Smooth muscle cell (in vitro differentiated cells): ENCODE measurements around the gene SLC25A26. TPM values are rescaled to one million over a fixed set of nuclear protein-coding genes. Genes with fewer than 3 reads are reported as not detected.

Source experiments
- DNase-seq: peaks from one replicate; lab custom pipeline; 2025; ENCODE audit not compliant: unreplicated experiment; lab: John Stamatoyannopoulos, UW
- H2AFZ ChIP-seq: fragments of 200-600 bp; sonication (generic); 2 replicates; pipeline ENCODE4 v1.6.0; 2016; ENCODE audit warnings: antibody characterized with exemption, low read depth, mild to moderate bottlenecking
- H3F3A ChIP-seq: fragments of 200-600 bp; sonication (generic); 2 replicates; pipeline ENCODE4 v1.6.0; 2017; ENCODE audit warnings: antibody characterized with exemption, low read depth
- H3K27ac ChIP-seq: fragments of 200-600 bp; sonication (generic); 2 replicates; pipeline ENCODE4 v1.5.1; 2016; ENCODE audit warnings: low read depth, mild to moderate bottlenecking
- H3K27me3 ChIP-seq: fragments of 200-600 bp; sonication (generic); 2 replicates; pipeline ENCODE4 v1.6.1; 2016; ENCODE audit warnings: low read depth, mild to moderate bottlenecking
- H3K36me3 ChIP-seq: fragments of 200-600 bp; sonication (generic); 2 replicates; pipeline ENCODE4 v1.5.1; 2016; ENCODE audit warnings: low read depth
- H3K4me1 ChIP-seq: fragments of 200-600 bp; sonication (generic); 2 replicates; pipeline ENCODE4 v1.5.1; 2016; ENCODE audit warnings: low read depth
- H3K4me2 ChIP-seq: fragments of 200-600 bp; sonication (generic); 2 replicates; pipeline ENCODE4 v1.6.0; 2016; ENCODE audit warnings: mild to moderate bottlenecking
- H3K4me3 ChIP-seq: fragments of 200-600 bp; sonication (generic); 2 replicates; pipeline ENCODE4 v1.5.1; 2016; ENCODE audit warnings: mild to moderate bottlenecking
- H3K79me2 ChIP-seq: fragments of 200-600 bp; sonication (generic); 2 replicates; pipeline ENCODE4 v1.6.0; 2016; ENCODE audit warnings: low read depth, mild to moderate bottlenecking
- H3K9ac ChIP-seq: fragments of 200-600 bp; sonication (generic); 2 replicates; pipeline ENCODE4 v1.6.0; 2016; ENCODE audit warnings: low read depth
- H3K9me3 ChIP-seq: fragments of 200-600 bp; sonication (generic); replicated peaks from 2 replicates; pipeline ENCODE4 v1.5.1; 2016; ENCODE audit warnings: low read depth
- H4K20me1 ChIP-seq: fragments of 200-600 bp; sonication (generic); 2 replicates; pipeline ENCODE4 v1.6.0; 2016; ENCODE audit warnings: low read depth
- CTCF ChIP-seq: fragments of 200-600 bp; sonication (generic); IDR thresholded peaks from 2 replicates; pipeline ENCODE4 v1.5.1; 2017; ENCODE audit warnings: borderline replicate concordance, mild to moderate bottlenecking, antibody characterized with exemption; ENCODE audit not compliant: insufficient read depth, poor library complexity, severe bottlenecking
- WGBS: methylation state at CpG from one replicate; pipeline ENCODE4 v1.1.7; 2016; ENCODE audit warnings: low lambda C conversion rate; 5-methylcytosine and 5-hydroxymethylcytosine counted together
- polyA plus RNA-seq: library from polyadenylated mRNA; unstranded; fragments of >200 nt; fragmentation: Nextera tagmentation; extraction: Ambion mirVana; gene quantifications from 2 replicates; pipeline ENCODE4 v1.2.1, GENCODE V29; 2016
- total RNA-seq: library from RNA; depleted of rRNA; stranded (reverse); fragments of >200 nt; gene quantifications from 2 replicates; pipeline ENCODE4 v1.2.3, GENCODE V29; 2014

Gene SLC25A26
- total and polyA plus RNA-seq, 2 experiments from 2014 or later, result 8.9 to 18.9 TPM

DNA sequence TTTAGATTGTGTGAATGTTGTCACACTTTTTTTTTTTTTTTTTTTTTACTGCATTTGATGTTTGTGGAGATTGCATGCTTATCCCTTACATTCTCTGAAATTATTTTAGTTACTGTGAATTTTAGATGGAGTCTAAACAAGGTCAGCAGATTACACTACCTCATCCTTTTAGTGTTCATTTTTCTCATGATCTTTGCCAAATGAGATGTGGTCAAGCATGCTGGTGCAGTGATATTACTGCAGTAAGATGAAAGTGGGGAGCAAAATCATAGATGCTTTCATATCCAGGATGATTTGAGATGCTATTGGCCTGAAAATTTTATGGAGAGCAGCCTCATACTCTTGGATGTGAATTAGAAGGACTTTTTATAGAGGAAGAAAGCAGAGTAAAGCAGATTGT is 45.8 kb downstream of the SLC25A26 start:
- no peaks in the 10 kb centered on the region for H3K79me2 ChIP-seq
- no peaks in the 10 kb centered on the region for H3F3A ChIP-seq
- DNase-seq, result no peak
- H3K27ac ChIP-seq, result no peak overlapping the region
- H4K20me1 ChIP-seq, result no peaks in the 10 kb centered on the region
- no peak overlapping the region for H3K4me3 ChIP-seq
- no peak overlapping the region for H3K9ac ChIP-seq
- no peak overlapping the region for H2AFZ ChIP-seq
- no peak for TF ChIP-seq CTCF
- H3K4me1 ChIP-seq, result no peaks in the 10 kb centered on the region
- no peak overlapping the region for H3K4me2 ChIP-seq
- H3K27me3 ChIP-seq, result no peaks in the 10 kb centered on the region
- no peaks in the 10 kb centered on the region for H3K36me3 ChIP-seq
- no peaks in the 10 kb centered on the region for H3K9me3 ChIP-seq

DNA sequence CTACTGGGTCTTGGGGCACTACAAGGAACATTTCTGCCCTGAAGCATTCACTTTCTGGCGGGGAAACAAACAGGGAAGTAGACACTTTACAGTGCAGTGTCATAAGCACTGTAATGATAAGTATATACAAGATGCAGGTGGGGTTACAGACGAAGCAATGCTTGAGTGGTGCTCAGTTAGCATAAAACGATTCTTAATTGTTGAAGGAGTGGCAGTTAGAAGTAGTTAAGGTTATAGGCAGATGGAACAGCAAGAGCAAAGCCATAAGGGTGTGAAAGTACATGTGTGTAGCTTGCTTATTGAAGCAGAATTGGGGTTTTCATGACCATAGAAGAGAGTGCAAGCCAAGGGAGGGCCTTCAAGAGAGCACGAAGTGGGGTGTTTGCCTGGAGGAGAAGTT is 46.2 kb downstream of the SLC25A26 start:
- Histone ChIP-seq H3K9me3 (no peaks in the 10 kb centered on the region), H3K9ac (no peak overlapping the region), H3K4me1 (no peaks in the 10 kb centered on the region), H3K36me3 (no peaks in the 10 kb centered on the region), H3K27ac (no peak overlapping the region), H2AFZ (no peak overlapping the region), H3K4me2 (no peak overlapping the region), H4K20me1 (no peaks in the 10 kb centered on the region), H3K4me3 (no peak overlapping the region), H3K27me3 (no peaks in the 10 kb centered on the region), H3K79me2 (no peaks in the 10 kb centered on the region), H3F3A (no peaks in the 10 kb centered on the region)
- no peak for TF ChIP-seq CTCF
- DNase-seq, result no peak
- 88% methylated on average over 4 of the region's 4 CpGs for WGBS

GRCh38 chr3:66267906-66268305 is 47.1 kb downstream of the SLC25A26 start:
- Histone ChIP-seq H3F3A (no peaks in the 10 kb centered on the region), H3K4me3 (no peak overlapping the region), H4K20me1 (no peaks in the 10 kb centered on the region), H3K27ac (no peak overlapping the region), H3K9ac (no peak overlapping the region), H3K27me3 (no peaks in the 10 kb centered on the region), H3K4me2 (no peak overlapping the region), H3K79me2 (no peaks in the 10 kb centered on the region), H3K9me3 (no peaks in the 10 kb centered on the region), H3K36me3 (no peaks in the 10 kb centered on the region), H2AFZ (no peak overlapping the region), H3K4me1 (no peaks in the 10 kb centered on the region)
- DNase-seq, result no peak
- WGBS, result 97% methylated on average over 5 of the region's 5 CpGs
- TF ChIP-seq CTCF, result no peak

DNA sequence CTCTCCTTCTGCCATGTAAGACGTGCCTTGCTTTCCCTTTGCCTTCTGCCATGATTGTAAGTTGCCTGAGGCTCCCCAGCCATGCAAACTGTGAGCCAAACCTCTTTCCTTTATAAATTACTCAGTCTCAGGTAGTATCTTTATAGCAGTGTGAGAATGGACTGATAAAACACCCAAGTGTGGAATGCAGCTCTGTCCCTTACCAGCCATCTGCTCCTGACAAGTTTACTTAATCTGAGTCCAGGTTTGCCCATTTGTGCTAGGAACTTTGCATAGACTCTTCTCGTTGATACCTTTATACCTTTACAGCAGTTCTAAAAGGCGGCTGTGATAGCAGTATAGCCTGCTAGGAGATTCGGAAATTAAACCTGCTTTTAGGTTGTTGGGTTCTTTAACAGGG is 48.1 kb downstream of the SLC25A26 start:
- H3F3A ChIP-seq, result no peaks in the 10 kb centered on the region
- WGBS, result 86% methylated on average over 4 of the region's 4 CpGs
- H3K36me3 ChIP-seq, result no peaks in the 10 kb centered on the region
- H2AFZ ChIP-seq, result no peak overlapping the region
- TF ChIP-seq CTCF, result no peak
- H3K4me1 ChIP-seq, result no peaks in the 10 kb centered on the region
- no peak overlapping the region for H3K4me3 ChIP-seq
- no peaks in the 10 kb centered on the region for H3K27me3 ChIP-seq
- no peaks in the 10 kb centered on the region for H3K79me2 ChIP-seq
- no peak overlapping the region for H3K27ac ChIP-seq
- no peak overlapping the region for H3K9ac ChIP-seq
- H4K20me1 ChIP-seq, result no peaks in the 10 kb centered on the region
- H3K9me3 ChIP-seq, result no peaks in the 10 kb centered on the region
- no peak overlapping the region for H3K4me2 ChIP-seq
- no peak for DNase-seq
